Measurements from ENCODE around the gene TMEM132E.

DNA sequence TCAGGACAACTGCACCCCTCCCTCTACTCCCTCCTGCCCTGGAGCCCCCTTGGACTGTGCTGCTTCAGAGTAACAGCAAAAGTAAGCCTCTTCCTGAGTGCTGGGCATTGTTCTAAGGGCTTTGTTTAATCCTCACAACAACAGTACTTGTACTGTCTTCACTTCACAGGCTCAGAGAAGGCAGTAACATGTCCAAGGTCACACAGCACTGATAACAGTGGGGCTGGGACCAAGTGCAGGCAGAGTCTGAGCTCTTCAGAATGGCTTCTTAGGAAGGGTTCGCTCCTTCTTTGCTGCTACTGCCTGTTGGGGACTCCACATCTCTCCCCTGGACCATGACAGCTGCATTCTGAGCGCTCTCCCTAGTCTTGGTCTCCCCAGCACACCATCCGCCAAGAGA, 24.6 kb downstream of the TMEM132E start:
- TF ChIP-seq GATA3 (IDR thresholded peaks at IDR 0.05; ENCODE audit: low read depth, low read length) (no peak), GATA2 (IDR thresholded peaks at IDR 0.05; ENCODE audit: low read depth, low read length) (no peak)

All from SH-SY5Y (cell line).